Fibroblast of skin of scalp (primary cell): ENCODE results near the gene FNIP1. TPM values are rescaled to one million over a fixed set of nuclear protein-coding genes. Genes with fewer than 3 reads are reported as not detected.
A peak's percentile ranks its signal among the peaks of the same experiment; 100 is the strongest.
"Not testable (repeated sequence)": the region's sequence is repeated elsewhere in the genome, so short reads cannot be mapped to it uniquely, and the experiment has no call there.

Experiments
- DNase-seq: peaks from one replicate; pipeline ENCODE4 v3.0.0-alpha.2; 2013
- polyA plus RNA-seq, 2 experiments: library from polyadenylated mRNA; unstranded; fragments of 120-200 nt; gene quantifications; one replicate each; pipeline ENCODE4 v1.2.1, GENCODE V29; 2013; ENCODE audit not compliant: insufficient read length in 2 of 2

FNIP1 gene
- 9.7 TPM for polyA plus RNA-seq (2013, experiment 1 of 2; ENCODE audit: insufficient read length)
- polyA plus RNA-seq (2013, experiment 2 of 2; ENCODE audit: insufficient read length): 10.6 TPM

DNA sequence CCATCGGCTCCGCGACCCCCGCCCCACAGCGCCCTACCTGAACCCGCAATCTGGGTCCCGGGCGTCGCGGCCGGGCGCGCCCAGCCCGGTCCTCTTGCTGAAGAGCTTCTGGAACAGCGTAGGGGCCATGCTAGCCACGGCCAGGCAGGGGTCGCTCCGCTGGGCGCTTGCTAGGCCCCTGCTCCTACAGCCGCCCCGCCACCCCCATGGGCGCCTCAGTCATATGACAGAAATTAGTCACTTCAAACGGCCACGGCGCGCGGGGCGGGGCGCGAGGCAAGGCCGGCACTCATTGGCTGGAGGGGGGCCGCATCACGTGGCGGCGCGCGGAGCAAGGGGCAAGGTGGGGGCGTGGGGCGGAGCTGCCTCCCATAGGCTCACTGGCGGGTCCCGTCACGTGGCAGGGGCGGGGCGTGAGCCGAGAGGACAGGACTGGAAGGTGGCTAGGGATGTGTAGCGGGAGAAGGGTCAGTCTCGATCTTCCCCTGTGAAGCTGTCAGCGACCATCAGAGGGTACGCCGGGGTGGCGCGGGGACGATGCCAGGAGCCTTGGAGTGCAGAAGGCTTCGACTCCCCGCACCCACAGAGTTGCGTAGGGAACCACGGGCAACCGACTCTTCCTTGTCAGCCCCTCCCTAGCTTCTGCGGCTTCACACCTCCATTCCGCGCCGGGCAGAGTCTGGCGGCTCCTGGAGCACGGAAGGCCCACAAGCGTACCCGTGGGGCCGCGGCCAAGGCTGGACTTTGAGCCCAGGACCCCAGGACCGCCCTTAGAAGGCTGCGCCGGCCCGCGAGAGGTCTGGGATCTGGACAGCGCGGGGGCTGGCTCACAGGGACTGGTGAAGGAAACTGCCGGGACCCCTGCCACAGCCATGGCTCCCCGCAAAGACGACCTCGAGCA is at the start of gene FNIP1:
Gene FNIP1 (minus strand): TSS at position 225 of the 901 bp plus-strand sequence. CDS start 96 bp downstream, at position 129.
- peak; percentile 98 for DNase-seq

DNA sequence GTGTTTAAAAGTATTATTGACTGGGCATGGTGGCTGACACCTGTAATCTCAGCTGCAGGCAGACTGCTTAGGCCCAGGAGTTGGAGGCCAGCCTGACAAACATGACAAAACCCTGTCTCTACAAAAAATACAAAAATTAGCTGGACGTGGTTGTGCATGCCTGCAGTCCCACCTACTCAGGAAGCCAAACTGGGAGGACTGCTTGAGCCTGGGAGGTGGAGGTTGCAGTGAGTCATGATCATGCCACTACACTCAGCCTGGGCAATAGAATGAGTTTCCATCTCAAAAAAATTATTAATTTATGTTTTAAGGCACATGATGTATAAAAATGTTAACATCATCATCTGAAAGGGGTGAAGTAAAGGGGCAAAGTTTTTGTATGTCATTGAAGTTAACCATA is 49.7 kb upstream of the FNIP1 start:
- DNase-seq: no peak

DNA sequence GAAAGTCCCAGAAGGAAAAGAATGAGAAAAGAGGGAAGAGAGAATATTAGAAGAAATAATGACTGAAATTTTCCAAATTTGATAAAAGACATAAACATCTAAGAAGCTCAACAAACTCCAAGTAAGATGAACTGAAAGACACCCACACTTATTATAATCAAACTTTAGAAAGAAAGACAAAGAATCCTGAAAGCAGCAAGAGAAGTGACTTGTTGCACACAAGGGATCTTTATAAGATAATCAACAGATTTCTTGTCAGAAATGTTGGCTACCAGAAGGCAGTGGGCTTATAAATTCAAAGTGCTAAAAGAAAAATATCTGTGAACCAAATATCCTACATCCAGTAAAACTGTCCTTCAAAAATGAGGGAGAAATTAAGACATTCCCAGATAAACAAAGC is 49.0 kb upstream of the FNIP1 start:
- DNase-seq: no peak

DNA sequence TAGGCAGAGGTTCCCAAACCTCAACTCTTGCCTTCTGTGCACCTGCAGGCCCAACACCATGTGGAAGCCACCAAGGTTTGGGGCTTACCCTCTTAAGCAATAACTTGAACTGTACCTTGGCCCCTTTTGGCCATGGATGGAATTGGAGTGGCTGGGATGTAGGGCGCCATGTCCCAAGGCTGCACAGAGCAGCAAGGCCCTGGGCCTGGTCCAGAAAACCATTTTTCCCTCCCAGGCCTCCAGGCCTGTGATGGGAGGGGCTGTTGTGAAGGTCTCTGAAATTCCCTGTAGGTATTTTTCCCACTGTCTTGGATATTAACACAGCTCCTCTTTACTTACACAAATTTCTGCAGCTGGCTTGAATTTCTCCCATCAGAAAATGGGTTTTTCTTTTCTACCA is 46.2 kb upstream of the FNIP1 start:
- DNase-seq: not testable (repeated sequence)

DNA sequence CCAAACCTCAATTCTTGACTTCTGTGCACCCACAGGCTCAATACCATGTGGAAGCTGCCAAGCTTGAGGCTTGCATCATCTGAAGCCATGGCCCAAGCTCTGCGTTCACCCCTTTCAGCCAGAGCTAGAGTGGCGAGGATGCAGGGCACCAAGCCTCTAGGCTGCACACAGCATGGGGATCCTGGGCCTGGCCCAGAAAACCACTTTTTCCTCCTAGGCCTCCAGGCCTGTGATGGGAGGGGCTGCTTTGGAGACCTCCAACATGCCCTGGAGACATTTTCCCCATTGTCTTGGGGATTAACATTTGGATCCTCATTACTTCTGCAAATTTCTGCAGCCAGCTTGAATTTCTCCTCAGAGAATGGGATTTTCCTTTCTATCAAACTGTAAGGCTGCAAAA is 35.9 kb upstream of the FNIP1 start:
- not testable (repeated sequence) for DNase-seq

DNA sequence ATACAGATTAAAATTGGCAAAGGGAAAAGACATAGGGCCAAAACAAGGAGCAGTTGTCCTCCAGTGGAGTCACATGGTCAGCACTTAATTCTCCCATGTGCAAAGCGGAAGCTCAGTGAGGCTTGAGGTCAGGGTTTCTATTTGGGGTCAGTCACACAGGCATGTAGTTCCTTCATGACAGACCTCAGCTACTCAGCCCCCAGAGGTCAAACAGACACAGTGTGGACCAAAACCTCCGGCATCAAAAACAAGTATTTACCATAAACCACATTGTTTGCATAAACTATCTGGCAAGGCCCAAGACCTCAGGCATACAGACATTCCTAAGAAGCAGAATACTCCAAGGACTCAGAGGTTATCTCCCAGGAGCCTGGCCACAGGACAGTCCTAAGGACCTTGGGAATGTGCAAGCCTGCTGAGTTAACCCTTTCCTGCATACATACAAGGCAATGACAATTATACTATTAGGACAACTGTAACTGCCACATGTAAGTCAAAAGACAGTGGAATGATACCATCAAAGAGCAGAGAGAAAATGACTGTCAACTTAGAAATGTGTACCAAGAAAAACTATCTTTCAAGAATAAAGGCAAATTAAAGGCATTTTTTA is 28.7 kb upstream of the FNIP1 start:
- no peak for DNase-seq

DNA sequence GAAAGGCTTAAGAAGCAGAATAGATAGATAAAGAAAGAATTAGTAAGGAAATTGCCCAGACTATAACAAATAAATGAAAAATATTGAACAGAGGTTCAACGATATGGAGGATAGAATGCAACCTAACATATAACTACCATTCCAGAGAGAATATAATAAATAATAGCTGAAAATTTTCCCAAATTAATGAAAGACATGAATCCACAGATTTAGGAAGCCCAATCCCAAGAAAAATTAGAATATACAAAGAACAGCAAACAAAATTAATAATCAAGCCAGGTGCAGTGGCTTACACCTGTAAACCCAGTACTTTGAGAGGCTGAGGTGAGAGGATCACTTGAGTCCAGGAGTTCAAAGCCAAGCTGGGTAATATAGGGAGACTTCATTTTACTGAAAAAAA is 27.8 kb upstream of the FNIP1 start:
- DNase-seq: no peak

DNA sequence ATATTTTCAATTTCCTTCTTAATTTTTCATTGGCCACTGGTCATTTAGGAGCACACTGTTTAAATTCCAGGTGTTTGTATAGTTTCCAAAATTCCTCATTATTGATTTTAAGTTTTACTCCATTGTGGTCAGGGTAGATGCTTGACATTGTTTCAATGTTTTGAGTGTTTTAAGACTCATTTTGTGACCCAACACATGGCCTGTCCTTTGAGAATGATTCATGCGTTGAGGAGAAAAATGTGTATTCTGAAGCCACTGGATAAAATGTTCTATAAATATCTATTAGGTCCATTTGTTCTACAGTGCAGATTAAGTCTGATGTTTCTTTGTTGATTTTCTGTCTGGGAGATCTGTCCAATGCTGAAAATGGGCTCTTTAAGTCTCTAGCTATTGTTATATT is 24.4 kb upstream of the FNIP1 start:
- DNase-seq: peak; percentile 58

DNA sequence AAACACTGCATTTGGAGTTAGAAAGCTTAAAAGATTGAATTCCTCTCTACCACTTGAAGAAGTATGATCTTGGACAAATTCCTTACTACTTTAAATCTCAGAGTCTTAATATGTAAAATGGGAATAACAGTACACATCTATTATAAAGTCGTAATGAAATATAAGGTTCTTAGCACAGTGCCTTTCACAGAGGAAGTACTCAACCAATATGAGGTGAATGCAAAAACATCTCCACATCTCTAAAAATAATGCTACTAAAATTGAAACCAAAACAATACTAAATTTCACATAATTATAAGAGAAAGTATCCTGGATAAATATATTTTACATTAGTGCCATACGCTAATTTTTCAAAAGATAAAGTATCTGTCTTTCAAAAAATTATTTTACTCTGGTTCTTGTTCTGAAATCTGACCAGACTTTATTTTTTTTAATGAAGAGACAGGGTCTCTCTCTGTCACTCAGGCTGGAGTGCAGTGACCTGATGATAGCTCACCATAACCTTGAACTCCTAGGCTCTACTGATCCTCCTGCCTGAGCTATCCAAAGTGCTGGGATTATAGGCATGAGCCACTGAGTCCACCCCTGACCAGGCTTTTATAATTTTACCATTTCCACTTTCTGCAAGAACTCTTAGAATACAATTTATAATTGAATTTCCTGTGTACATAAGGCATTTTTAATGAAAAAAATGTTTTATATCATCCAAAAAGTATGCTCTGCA is 21.3 kb upstream of the FNIP1 start:
- DNase-seq: no peak

DNA sequence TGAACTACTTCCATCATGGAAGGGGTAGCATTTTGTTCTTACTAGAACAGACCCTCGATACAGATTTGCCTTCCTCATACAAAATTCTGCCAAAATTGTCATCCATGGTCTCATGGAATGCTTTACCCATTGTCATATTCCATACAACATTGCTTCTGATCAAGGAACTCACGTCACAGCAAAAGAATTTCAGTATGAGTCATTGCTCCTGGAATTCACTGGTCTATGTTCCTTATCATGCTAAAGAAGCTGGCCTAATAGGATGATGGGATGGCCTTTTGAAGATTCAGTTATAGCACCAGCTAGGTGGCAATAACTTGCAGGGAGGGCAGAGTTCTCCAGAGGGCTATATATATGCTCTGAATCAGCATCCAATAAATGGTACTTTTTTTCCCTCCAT is 18.2 kb upstream of the FNIP1 start:
- peak; percentile 85 for DNase-seq

DNA sequence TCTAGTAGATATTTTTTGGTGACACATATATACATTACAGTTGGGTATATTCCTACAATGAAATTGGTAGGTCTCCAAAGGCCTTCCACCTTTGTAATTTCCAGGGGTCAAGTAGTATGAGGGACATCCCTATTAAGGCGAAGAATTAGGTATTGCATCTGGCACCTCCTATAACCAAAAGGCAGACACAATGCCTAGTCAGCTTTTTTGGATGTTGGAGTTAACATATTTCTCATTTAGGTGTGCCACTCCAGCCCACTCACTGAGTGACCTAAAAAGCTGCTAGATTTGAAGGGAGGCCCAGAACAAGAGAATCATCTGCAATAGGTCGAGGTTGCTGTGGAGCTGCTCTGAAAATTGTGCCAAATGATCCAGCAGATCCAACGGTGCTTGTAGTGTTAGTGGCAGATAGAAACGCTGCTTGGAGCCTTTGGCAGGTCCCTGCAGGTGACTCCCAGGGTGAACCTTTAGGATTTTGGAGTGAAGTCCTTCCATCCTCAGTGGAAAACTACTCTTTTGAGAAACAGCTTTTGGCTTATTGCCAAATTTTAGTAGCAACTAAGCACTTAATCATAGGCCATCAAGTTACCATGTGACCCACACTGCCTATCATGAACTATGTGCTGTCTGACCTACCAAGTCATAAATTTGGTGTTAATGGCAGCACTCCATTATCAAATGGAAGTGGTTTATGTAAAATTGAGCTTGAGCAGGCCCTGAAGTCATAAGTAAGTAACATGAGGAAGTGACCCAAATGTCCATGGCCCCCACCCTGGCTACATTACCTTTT is 15.7 kb upstream of the FNIP1 start:
- no peak for DNase-seq

DNA sequence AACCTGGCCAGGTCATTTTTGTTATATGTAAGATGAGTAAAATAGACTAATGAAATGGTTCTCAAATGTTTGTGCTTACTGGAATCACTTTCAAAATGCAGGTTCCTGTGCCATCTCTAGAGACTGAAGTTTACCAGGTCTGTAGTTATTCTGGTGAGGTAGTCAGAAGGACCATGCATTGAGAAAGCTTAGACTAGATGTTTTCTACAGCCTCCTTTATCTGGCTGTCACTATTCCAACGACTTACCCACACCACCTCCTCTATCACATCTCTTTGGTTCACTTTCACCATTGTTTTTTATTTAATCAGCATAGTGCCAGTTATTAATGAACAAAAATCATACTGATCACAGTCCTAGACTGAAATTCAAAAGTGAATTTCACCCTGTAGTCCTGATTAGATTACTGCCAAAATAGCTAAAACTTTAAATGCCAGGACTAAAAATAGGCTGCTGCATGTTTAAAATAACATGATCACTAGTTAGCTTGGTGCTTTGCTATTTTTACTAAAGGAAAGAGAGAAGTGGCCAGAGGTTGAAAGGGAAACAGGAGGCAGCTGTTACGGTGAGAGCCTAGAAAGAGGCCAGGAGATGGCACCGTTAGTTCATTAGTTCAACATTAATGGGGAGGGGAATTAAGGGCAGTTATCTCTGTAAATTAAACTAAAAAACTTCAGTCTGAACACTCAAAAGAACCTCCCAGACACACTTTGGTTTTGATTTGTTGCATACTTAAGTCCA is 13.9 kb upstream of the FNIP1 start:
- DNase-seq: peak; percentile 20

DNA sequence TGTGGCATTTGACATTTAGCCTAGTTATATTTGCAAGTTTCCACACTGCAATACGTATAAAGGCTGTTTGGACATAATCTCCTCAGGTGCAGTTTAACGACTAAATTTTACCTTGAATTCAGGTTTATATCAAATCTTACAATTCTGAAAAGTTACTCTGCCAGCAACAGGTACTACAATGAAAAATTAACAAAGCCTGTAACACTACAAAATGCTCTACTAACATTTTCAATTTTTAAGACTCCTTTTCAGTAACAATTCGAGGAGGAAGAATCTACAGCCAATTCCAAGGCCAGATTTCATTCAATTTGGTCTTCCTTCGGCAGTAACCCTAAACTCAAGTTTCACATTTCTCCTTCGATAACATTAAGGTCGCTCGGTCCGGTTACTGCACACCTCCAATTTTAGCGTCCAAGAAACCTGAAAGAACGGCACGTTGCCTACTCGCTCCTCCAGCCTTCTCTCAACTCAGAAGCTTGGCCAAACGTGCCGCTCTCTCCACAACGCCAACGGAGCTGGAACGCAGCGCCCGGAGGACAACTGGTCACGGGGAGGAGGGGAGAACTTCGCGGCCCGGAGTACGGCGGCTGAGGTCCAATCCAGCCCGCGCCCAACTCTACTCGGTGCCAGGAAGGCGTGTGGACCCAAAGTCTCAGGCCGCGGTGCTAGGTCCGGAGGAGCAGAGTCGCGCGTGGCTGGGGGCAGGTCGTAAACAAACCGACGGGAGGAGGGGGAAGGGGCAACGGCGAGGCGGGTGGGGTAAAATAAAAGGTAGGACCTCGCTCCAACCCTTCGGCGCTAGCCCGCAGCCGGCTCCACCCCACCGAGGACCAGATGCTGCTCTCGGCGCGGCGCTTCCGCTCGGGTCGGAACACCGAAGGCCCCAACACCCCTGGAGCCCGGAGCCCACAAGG is 681 bp downstream of the FNIP1 start:
- peak; percentile 42 for DNase-seq

DNA sequence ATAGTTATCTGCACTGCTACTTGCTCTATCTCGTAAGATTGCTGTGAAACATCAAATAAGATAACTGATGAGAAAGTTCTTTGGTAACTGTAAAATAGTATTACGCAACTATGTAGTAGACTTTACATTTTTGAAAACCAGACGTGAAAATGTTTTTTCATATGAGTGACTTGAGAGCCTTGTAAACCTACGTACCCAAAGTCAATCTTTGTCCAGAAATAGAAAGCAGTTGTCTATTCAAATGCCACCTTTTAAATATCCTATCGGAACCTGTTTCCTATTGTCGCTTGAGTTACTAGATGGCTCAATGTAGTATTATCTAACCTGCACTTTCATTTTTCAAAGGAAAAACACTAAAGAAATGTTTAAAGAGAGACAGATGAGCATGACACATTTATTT is 1.6 kb downstream of the FNIP1 start:
- DNase-seq: no peak

DNA sequence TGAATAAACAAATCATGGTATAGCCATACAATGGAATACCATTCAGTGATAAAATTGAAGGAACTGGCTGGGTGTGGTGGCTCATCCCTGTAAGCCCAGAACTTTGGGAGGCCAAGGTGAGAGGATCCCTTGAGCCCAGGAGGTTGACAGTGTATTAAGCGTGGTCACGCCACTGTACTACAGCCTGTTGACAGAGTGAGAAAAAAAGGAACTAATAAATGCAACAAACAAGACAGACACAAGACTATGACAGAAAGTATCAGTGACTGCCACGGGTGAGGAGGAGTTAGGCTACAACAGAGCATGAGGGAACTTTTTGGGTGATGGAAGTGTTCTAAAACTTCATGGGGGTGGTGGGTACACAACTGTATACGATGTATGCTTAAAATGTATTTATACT is 2.2 kb downstream of the FNIP1 start:
- DNase-seq: no peak

DNA sequence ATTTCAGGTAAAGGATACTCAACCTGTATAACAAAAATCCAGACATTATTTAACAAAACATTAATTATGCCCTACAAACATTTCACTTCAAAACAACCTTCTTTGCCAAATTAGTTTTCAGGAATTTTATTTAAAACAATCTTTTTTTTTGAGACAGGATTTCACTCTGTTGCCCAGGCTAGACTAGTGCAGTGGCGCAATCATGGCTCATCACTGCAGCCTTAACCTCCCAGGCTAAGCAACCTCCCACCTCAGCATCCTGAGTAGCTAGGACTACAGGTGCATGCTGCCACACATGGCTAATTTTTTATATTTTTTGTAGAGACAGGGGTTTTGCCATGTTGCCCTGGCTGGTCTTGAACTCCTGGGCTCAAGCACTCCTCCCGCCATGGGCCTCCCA is 3.9 kb downstream of the FNIP1 start:
- DNase-seq: no peak

DNA sequence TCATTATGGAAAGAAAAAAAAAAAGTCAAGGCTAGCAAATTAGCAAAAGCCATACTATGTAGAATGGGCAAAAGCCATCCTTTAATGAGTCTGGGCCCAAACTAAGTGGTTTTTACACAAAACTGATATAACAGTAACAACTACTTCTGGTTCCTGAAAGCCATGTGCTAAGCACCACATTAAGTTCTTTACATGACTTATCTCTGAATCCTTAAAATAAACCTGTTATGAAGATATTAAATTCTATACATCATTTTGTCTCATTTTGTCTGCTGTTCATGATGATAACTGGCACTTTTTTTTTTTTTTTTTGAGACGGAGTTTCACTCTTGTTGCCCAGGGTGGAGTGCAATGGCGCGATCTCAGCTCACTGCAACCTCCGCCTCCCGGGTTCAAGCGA is 5.0 kb downstream of the FNIP1 start:
- no peak for DNase-seq

DNA sequence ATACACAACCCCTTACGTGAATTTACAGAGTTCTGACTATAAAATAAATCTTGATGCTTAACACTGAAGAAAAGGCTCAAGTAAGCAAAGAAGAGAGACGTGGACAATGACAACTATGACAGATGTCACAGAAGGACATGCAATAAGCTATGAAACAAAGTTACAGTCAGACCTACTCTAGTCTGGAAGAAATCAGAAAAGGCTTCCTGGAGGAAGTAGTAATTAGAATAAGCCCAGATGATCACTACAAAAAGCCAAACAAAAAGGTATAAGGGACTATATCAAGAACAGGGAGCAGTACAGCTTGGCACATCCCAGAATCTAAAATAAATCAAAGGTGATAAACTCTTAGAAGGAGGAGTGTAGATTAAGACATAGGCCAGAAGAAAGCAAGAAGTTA is 6.3 kb downstream of the FNIP1 start:
- DNase-seq: no peak

DNA sequence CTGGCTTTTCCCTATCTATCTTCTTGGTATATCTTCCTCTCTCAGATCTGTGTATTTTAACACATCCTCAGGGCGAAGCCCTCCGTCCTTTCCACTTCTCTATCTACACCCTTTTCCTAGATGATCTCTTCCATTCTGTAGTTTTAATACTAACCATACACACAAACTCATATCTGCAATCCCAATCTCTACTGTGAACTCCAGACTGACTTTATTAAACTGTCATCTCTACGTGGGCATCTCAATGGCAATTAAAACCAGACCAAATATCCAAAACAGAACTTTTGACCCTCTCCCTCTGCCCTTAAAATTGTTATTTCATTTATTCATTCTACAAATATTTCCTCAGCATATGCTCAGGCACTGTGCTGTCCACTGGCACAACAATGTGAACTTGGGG is 7.1 kb downstream of the FNIP1 start:
- DNase-seq: no peak

DNA sequence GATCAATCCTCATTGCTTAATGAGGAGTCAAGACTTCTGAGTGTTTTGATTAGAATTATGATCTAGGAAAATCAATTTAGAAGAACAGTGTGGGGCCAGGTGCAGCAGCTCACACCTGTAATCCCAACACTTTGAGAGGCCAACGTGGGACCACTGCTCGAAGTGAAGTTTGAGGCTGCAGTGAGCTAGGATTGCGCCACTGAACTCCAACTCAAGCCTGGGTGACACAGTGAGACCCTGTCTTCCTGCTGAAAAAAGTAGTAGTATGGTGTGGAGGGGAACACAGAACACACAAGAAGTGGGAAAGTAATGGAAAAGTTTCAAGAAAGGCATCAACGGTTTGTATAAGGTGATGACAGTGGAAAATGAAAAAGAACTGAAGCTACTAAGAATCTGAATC is 9.1 kb downstream of the FNIP1 start:
- no peak for DNase-seq
